NCI-H226 (cell line): ENCODE results near the gene ROR2.
"Not testable (repeated sequence)": the region's sequence is repeated elsewhere in the genome, so short reads cannot be mapped to it uniquely, and the experiment has no call there.

Source experiments
- DNase-seq: peaks from one replicate; pipeline ENCODE4 v3.0.0-alpha.2; 2015

The ROR2 gene

GRCh38 chr9:91546574-91546973, 403.5 kb downstream of the ROR2 start:
- DNase-seq, result peak; percentile 12

- no peak for DNase-seq
Observed at GRCh38 chr9:91541734-91542133, 408.3 kb downstream of the ROR2 start.

GRCh38 chr9:91540506-91540905, 409.5 kb downstream of the ROR2 start:
- not testable (repeated sequence) for DNase-seq

- DNase-seq, result no peak
Observed at GRCh38 chr9:91536211-91536691, 413.8 kb downstream of the ROR2 start.

GRCh38 chr9:91534374-91534773, 415.7 kb downstream of the ROR2 start:
- no peak for DNase-seq

GRCh38 chr9:91533382-91533781, 416.6 kb downstream of the ROR2 start:
- no peak for DNase-seq

- no peak for DNase-seq
Observed at GRCh38 chr9:91532325-91532724, 417.7 kb downstream of the ROR2 start.

- peak; percentile 79 for DNase-seq
Observed at GRCh38 chr9:91530829-91531228, 419.2 kb downstream of the ROR2 start.

GRCh38 chr9:91522481-91522880, 427.5 kb downstream of the ROR2 start:
- DNase-seq, result no peak

GRCh38 chr9:91519520-91520277, 430.3 kb downstream of the ROR2 start:
- no peak for DNase-seq

GRCh38 chr9:91518462-91518861, 431.6 kb downstream of the ROR2 start:
- DNase-seq, result no peak

- no peak for DNase-seq
Observed at GRCh38 chr9:91517801-91518200, 432.2 kb downstream of the ROR2 start.

GRCh38 chr9:91517332-91517731, 432.7 kb downstream of the ROR2 start:
- DNase-seq, result not testable (repeated sequence)

GRCh38 chr9:91516777-91517176, 433.3 kb downstream of the ROR2 start:
- DNase-seq, result no peak

GRCh38 chr9:91516081-91516480, 433.9 kb downstream of the ROR2 start:
- DNase-seq, result no peak

GRCh38 chr9:91515074-91515687, 434.8 kb downstream of the ROR2 start:
- DNase-seq, result peak; percentile 90
